ENCODE measurements around the gene PA2G4.

PA2G4 gene

DNA sequence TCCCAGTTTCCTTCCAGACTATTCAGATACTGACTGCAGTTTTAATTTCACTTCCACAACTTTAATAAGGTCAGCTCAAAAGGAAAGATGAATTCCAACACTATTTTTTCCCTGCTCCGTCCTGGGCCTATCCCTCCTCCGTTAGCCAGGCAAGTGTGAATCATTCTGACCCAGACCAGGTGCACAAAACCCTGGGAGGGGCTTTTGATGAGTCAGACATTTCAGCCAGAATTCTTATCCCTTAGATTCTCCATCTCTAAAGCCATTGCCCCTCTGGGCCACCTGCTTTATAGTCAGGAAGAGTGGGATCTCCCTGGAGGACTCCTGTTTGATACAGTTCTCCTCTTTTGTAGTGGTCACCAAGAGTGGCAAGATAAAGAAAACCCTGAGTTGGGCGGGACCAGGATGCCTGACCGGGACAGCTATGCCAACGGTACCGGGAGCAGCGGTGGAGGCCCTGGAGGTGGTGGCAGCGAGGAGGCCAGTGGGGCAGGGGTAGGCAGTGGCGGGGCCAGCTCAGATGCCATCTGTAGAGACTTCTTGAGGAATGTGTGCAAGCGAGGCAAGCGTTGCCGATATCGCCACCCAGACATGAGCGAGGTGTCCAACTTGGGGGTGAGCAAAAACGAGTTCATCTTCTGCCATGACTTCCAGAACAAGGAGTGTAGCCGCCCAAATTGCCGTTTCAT is 15.9 kb downstream of the PA2G4 start:
- no peak for DNase-seq (ENCODE audit: low read depth in 1 of 2, low spot score in 1 of 2)
- in situ Hi-C loops (cut with HindIII; ENCODE audit: low pct_unique_long_range_greater_than_20kb, low sequenced_read_pairs), result no loop called here
- no peak for TF ChIP-seq JUND (IDR thresholded peaks at IDR 0.05; ENCODE audit: low read depth)

DNA sequence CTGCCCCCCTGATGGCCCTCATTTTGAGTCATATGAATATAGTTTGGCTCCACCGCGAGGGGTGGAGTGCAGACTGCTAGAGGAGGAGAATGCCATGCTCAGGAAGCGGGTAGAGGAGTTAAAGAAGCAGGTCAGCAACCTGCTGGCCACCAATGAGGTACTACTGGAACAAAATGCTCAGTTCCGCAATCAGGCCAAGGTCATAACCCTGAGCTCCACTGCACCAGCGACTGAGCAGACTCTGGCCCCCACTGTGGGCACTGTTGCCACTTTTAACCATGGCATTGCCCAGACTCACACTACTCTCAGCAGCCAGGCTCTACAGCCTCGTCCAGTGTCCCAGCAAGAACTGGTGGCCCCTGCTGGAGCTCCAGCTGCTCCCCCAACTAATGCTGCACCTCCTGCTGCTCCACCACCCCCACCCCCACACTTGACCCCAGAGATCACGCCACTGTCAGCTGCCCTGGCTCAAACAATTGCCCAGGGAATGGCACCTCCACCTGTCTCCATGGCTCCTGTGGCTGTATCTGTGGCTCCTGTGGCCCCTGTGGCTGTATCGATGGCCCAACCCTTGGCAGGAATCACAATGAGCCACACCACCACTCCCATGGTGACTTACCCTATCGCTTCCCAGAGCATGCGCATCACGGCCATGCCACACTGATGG is 17.0 kb downstream of the PA2G4 start:
- DNase-seq (ENCODE audit: low read depth in 1 of 2, low spot score in 1 of 2), result no peak
- TF ChIP-seq JUND (IDR thresholded peaks at IDR 0.05; ENCODE audit: low read depth), result no peak
- in situ Hi-C loops (cut with HindIII; ENCODE audit: low pct_unique_long_range_greater_than_20kb, low sequenced_read_pairs), result no loop called here

DNA sequence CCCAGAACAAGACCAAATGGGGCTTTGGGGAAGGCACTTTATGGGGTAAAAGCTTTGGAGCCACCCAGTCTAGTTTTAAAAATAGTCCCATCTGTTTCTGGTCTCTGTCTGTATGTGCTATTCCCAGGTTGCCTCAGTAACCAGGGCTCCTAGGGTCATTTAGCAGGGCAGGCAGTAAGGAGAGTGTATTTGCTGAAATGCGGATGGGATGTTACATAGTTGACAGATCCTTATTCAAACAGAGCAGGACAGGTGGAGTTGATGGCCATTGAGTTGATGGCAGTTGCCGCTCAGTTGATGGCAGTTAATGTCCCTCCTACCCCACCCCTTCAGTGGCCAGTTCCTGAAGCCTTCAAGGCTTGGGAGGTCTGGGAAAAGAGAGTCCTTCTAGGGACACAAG is 18.3 kb downstream of the PA2G4 start:
- in situ Hi-C loops (cut with HindIII; ENCODE audit: low pct_unique_long_range_greater_than_20kb, low sequenced_read_pairs), result no loop called here
- DNase-seq (ENCODE audit: low read depth in 1 of 2, low spot score in 1 of 2), result peak in 1 of 2 experiments; percentile 24
- TF ChIP-seq JUND (IDR thresholded peaks at IDR 0.05; ENCODE audit: low read depth), result no peak

DNA sequence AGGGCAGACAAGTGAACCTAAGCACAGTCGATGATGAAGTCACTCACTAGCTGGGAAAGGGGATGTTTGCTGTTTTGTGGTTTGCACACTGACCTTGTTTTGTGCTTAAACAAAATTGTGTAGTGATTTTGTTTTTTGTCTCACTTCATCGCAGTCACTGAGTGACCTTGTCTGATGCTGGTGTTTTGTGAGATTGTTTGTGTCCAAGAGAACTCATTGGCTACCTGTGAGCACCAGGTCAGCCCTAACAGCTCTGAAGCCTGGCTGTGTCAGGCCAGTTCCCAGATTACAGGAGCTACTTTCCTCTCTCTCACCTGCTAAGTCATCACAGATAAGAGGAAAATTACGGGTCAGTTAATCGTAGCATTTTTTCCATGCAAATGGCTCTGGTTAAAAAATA is 19.8 kb downstream of the PA2G4 start:
- no peak for TF ChIP-seq JUND (IDR thresholded peaks at IDR 0.05; ENCODE audit: low read depth)

DNA sequence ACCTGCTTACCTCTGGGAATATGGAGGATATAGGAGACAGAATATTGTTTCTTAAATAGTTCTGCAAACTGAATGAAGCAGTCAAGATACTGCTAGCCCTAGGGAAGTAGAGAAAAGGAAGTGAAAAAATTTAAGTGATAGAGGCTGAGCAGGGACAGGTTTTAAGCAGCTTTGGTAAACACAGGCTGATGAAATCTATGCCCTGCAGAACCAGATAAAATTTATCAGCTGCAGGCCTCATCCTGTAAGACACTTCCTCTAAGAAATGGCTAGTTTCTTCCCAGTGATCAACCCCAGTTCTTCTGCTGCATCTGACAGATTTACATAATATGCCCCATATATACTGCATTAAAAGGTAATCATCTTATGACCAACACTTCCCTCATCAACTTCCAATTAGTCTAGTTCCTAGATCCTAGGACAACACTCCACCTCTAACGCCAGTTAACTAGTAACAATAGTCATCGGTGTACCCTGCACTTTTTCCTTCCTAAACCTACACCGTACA is 22.4 kb downstream of the PA2G4 start:
- DNase-seq (ENCODE audit: low read depth in 1 of 2, low spot score in 1 of 2), result no peak
- in situ Hi-C loops (cut with HindIII; ENCODE audit: low pct_unique_long_range_greater_than_20kb, low sequenced_read_pairs), result no loop called here
- TF ChIP-seq JUND (IDR thresholded peaks at IDR 0.05; ENCODE audit: low read depth), result no peak

More for the DNA sequence above, 19.8 kb downstream of the PA2G4 start:
- in situ Hi-C loops (cut with HindIII; ENCODE audit: low pct_unique_long_range_greater_than_20kb, low sequenced_read_pairs), result no loop called here
- no peak for DNase-seq (ENCODE audit: low read depth in 1 of 2, low spot score in 1 of 2)

DNA sequence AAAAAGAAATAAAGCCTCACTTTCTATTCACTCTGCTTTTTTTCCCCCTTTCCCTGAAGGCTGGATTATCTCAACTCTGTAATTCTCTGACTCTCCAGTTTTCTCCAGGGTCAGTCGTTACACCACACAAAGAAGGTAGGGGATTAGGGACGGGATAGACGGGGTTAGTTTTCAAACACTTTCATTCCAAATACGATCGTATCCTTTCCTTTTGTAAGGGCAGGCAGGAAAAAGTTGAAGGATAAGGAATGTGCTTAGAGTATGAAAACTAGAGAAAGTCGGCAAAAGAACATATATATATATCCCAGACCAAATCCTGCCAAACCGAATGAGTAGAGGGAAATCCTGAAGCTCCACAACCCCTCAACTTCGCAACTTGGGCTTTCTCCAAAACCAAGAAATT is 23.1 kb downstream of the PA2G4 start:
- in situ Hi-C loops (cut with HindIII; ENCODE audit: low pct_unique_long_range_greater_than_20kb, low sequenced_read_pairs), result no loop called here
- DNase-seq (ENCODE audit: low read depth in 1 of 2, low spot score in 1 of 2), result no peak
- no peak for TF ChIP-seq JUND (IDR thresholded peaks at IDR 0.05; ENCODE audit: low read depth)

DNA sequence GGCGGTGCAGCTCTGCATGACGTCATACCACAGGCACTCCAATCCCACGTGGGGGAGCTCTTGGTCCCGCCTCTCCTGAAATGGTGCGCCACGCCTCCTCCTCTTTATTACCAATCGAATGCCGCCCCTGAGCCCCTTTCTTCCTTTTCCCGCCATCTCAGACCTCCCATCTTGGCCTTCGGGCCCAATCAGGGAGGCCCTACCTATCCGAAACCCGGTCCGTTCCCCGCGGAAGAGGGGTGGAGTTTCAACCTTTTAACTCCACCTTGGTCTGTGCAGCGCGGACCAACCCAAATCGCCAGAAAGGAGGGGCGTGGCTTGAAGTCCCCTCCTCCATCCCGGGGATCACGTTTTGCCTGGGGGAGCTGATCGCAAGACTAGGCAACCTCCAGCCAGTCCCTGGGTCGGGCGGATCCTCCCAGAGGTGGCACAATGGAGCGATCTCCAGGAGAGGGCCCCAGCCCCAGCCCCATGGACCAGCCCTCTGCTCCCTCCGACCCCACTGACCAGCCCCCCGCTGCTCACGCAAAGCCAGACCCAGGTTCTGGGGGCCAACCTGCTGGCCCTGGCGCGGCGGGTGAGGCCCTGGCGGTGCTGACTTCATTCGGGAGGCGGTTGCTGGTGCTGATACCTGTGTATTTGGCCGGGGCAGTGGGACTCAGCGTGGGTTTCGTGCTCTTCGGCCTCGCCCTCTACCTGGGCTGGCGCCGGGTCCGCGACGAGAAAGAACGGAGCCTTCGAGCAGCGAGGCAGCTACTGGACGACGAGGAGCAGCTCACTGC is 23.7 kb downstream of the PA2G4 start, which contains the start of gene ESYT1:
TSS of gene ESYT1 (plus strand) at position 380 of the 782 bp plus-strand sequence. CDS start at position 433, 53 bp downstream.
- DNase-seq (ENCODE audit: low read depth in 1 of 2, low spot score in 1 of 2), result peak; percentile 96 to 100
- no peak for TF ChIP-seq JUND (IDR thresholded peaks at IDR 0.05; ENCODE audit: low read depth)
- in situ Hi-C loops (cut with HindIII; ENCODE audit: low pct_unique_long_range_greater_than_20kb, low sequenced_read_pairs), result no loop called here

DNA sequence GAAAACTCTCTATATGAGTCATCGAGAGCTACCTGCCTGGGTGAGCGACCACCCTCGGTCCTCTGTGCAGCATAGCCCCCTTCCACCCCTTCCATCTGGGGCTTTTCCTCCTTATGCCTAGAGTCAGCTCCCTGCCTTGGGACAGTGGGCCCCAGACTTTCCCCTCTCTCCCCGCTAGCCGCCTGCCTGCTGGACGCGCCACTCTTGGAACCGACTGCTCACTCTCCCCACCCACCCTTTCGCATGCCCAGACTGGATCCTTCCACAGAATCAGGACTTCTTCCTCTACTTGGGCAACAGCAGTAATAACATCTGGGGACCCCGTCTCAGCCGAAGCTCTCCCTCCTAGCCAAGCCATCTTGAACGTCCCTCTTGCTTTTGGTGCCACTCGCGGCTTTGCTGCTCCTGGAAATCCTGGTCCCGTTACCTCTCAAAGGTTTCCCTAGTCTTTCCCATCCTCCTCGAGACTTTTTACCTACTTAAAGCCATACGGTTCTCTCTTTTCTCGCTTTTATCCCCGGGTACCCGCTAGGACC is 24.4 kb downstream of the PA2G4 start:
- peak in 1 of 2 experiments; percentile 18 for DNase-seq (ENCODE audit: low read depth in 1 of 2, low spot score in 1 of 2)
- in situ Hi-C loops (cut with HindIII; ENCODE audit: low pct_unique_long_range_greater_than_20kb, low sequenced_read_pairs), result no loop called here
- no peak for TF ChIP-seq JUND (IDR thresholded peaks at IDR 0.05; ENCODE audit: low read depth)

DNA sequence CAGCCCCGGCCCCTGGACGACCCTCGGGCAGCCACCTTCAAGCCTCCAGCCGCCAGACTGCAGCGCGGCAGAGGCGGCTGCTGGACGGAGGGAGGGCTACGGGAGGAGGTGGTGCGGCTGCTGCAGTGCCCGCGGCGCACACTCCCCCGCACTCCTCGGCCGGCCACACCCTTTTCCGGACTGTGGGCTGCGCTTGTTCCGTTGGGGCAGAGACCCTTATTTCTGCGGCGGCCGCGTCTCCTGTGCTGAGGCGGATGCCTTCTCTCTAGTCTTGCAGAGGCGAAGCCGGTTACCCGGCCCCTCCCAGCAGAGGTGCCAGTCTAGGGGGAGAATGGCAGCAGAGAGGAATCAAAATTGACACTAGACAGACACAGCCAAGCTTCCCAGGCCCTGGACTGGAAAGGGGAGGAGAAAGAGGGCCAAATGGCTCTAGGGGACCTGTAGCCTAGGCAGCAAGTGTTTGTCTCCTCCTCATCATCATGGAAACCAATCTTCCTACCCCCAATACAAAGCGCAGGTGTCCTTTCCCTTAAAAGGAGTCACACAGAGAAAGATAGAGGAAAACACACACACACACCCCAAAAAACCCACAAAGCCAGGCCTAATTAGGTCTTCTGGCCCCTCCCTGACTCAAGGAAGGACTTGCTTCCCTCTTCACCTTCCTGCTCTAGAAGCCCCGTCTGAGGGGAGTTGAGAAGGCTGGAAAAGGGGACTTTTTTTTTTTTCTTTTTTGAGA is 25.0 kb downstream of the PA2G4 start:
- peak in 1 of 2 experiments; percentile 42 for DNase-seq (ENCODE audit: low read depth in 1 of 2, low spot score in 1 of 2)
- no peak for TF ChIP-seq JUND (IDR thresholded peaks at IDR 0.05; ENCODE audit: low read depth)
- in situ Hi-C loops (cut with HindIII; ENCODE audit: low pct_unique_long_range_greater_than_20kb, low sequenced_read_pairs), result no loop called here

DNA sequence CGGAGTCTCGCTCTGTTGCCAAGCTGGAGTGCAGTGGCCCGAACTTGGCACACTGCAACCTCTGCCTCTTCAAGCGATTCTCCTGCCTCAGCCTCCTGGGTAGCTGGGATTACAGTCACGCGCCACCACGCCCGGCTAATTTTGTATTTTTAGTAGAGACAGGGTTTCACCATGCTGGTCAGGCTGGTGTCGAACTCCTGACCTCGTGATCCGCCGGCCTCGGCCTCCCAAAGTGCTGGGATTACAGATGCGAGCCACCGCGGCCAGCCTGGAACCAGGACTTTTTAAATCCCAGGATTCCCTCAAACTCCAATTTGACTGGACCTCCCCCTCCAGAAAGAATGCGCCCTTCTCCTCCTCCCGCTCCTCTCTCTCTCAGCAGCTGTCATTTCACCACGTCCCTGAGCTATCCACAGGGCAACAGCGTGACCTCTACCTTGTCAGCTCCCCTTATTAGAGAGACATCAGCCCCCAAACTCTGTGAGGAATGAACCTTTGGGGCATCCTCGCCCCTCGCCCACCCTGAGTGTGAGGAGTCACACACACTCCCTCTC is 25.7 kb downstream of the PA2G4 start:
- DNase-seq (ENCODE audit: low read depth in 1 of 2, low spot score in 1 of 2), result no peak
- in situ Hi-C loops (cut with HindIII; ENCODE audit: low pct_unique_long_range_greater_than_20kb, low sequenced_read_pairs), result no loop called here
- no peak for TF ChIP-seq JUND (IDR thresholded peaks at IDR 0.05; ENCODE audit: low read depth)

DNA sequence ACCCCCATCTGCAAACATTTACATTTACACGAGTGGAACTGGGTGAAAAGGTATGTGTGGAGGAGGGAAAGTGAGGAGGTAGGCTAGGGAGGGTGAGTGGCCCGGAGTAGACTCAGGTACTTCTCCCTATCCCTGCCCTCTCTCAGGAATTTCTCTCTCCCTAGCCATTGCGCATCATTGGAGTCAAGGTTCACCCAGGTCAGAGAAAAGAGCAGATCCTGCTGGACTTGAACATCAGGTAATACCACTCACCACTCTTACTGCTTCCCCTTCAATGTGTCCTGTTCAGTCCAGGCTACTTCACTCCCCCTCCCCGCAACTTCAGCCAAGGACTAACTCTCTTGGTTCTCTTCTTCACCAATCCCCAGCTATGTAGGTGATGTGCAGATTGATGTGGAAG is 26.5 kb downstream of the PA2G4 start:
- TF ChIP-seq JUND (IDR thresholded peaks at IDR 0.05; ENCODE audit: low read depth), result no peak
- peak in 1 of 2 experiments; percentile 28 for DNase-seq (ENCODE audit: low read depth in 1 of 2, low spot score in 1 of 2)
- in situ Hi-C loops (cut with HindIII; ENCODE audit: low pct_unique_long_range_greater_than_20kb, low sequenced_read_pairs), result no loop called here

DNA sequence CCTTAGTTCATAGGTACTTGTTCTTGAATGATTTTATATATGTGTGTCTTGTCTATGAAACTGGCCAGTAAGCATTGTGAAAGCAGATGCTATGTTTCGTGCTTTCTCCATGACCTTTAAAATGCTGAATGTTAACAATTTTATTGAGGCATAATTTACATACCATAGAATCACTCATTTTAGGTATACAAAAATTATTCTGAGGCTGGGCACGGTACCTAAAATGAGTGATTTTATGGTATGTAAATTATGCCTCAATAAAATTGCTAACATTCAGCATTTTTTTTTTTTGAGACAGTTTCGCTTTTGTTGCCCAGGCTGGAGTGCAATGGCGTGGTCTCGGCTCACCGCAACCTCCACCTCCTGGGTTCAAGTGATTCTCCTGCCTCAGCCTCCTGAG is 30.5 kb downstream of the PA2G4 start:
- no peak for DNase-seq (ENCODE audit: low read depth in 1 of 2, low spot score in 1 of 2)
- no peak for TF ChIP-seq JUND (IDR thresholded peaks at IDR 0.05; ENCODE audit: low read depth)
- in situ Hi-C loops (cut with HindIII; ENCODE audit: low pct_unique_long_range_greater_than_20kb, low sequenced_read_pairs), result no loop called here
